OCI-LY1 (cell line): ENCODE data around the gene SAMD14.

Experiments
- EZH2 ChIP-seq: fragments of 200-600 bp; sonication (generic), shearing (Covaris generic); IDR thresholded peaks from 2 replicates; pipeline ENCODE4 v1.8.0; 2017; ENCODE audit warnings: borderline replicate concordance, mixed run types, mild to moderate bottlenecking, antibody characterized with exemption, low read length, moderate library complexity, mixed read lengths
- TF ChIP-seq, protein P1 (sequence below): fragments of 200-600 bp; sonication (generic), shearing (Covaris generic); IDR thresholded peaks from 2 replicates; pipeline ENCODE4 v1.5.1; 2017; ENCODE audit warnings: mild to moderate bottlenecking, antibody characterized with exemption, low read length, moderate library complexity, mixed read lengths

DNA sequence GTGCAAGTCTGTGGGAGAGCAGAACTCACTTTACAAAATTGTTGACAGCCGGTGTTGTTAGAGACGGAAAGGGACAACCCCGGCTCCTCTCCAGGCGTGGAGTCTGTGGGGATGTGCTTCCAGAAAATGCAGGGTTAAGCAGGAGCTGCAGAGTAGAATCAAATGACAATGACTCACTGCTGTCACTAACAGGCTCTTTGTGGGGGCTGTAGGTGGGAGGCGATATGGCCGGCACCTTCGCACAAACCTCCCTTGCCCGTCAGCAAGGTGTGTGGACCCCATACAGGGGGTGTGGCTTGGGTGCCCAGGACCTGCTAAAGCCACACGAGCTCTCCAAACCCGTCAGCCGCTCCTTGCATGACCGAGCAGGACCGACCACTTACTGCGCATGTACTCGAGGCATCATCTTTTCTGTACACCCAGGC lies 29.0 kb downstream of the SAMD14 start:
- TF ChIP-seq, protein P1, sequence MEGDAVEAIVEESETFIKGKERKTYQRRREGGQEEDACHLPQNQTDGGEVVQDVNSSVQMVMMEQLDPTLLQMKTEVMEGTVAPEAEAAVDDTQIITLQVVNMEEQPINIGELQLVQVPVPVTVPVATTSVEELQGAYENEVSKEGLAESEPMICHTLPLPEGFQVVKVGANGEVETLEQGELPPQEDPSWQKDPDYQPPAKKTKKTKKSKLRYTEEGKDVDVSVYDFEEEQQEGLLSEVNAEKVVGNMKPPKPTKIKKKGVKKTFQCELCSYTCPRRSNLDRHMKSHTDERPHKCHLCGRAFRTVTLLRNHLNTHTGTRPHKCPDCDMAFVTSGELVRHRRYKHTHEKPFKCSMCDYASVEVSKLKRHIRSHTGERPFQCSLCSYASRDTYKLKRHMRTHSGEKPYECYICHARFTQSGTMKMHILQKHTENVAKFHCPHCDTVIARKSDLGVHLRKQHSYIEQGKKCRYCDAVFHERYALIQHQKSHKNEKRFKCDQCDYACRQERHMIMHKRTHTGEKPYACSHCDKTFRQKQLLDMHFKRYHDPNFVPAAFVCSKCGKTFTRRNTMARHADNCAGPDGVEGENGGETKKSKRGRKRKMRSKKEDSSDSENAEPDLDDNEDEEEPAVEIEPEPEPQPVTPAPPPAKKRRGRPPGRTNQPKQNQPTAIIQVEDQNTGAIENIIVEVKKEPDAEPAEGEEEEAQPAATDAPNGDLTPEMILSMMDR = no peak
- TF ChIP-seq EZH2 = no peak
